ENCODE data around the gene FBXO44. TPM values are rescaled to one million over a fixed set of nuclear protein-coding genes. Genes with fewer than 3 reads are reported as not detected.

The FBXO44 gene
- total RNA-seq, 1 experiment from 2014 or later, result 60.9 TPM

DNA sequence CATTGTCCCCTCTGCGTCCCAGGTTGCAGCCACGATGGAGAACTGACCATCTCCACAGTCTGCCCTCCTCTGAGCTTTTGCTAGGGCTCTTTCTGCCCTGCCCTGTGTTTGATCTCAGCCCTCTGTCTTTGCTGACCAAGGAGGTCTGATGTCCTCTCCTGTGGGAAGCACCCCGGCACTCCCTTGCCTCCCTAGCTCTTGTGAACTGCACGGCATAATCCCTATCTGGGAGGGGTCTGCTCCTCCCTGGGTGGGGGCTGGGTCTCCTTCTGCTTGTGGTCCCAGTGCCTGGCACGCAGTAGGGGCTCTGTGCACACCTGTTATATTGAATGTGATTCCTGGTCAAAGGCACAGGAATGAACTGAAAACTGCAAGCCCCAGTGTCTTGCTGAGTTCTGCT lies 39.2 kb downstream of the FBXO44 start:
- H3K27me3 ChIP-seq (ENCODE audit: insufficient read depth, low read length), result peaks cover 17% of the 10 kb centered on the region; the same call in 1 of the 2 replicates
- no peak overlapping the region for H2AFZ ChIP-seq (ENCODE audit: low read depth, low read length, poor library complexity, severe bottlenecking)
- ATAC-seq, result no peak

More for the DNA sequence above, 39.2 kb downstream of the FBXO44 start:
- Histone ChIP-seq H3K9me2 (ENCODE audit: insufficient read depth) (no peaks in the 10 kb centered on the region), H3K27ac (ENCODE audit: low read depth, low read length) (no peak overlapping the region), H3K4me3 (replicated peaks in 1 of 2; ENCODE audit: low read depth in 1 of 2, low read length in 2 of 2) (no peak overlapping the region), H3K36me3 (ENCODE audit: control insufficient read depth in 1 of 2, insufficient read depth in 2 of 2, low read length in 2 of 2) (no peaks in the 10 kb centered on the region), H3K79me2 (ENCODE audit: insufficient read depth, low read length) (no peaks in the 10 kb centered on the region), H4K20me1 (ENCODE audit: insufficient read depth) (no peaks in the 10 kb centered on the region), H3K4me1 (ENCODE audit: control insufficient read depth in 1 of 2, insufficient read depth in 2 of 2, low read length in 2 of 2) (peaks cover 33 to 47% of the 10 kb centered on the region in 2 experiments), H3K9me3 (ENCODE audit: control insufficient read depth in 1 of 2, insufficient read depth in 1 of 2, low read depth in 1 of 2, low read length in 2 of 2) (no peaks in the 10 kb centered on the region), H3K9ac (ENCODE audit: low read length) (no peak overlapping the region), H3K4me2 (ENCODE audit: low read length) (peak overlapping the region; percentile 67; the same call in 1 of the 2 replicates)
- ChIA-PET CTCF (interaction anchor here (1.3 kb wide), 1 partner anchor 14 kb away, joined by 4 read pairs; no protein-coding TSS in a partner anchor), RAD21 (ENCODE audit: low non-redundant PET in 1 of 2, low total read pairs in 2 of 2, uncharacterized antibody in 2 of 2, unreplicated experiment in 2 of 2) (interaction anchor here in 1 of 2 experiments (1.2 kb wide), 1 partner anchor 17 kb away, joined by 4 read pairs; no protein-coding TSS in a partner anchor), POLR2A (no interaction called here)
- no peak for DNase-seq (ENCODE audit: low read depth, low spot score)
- BruUV-seq (replicated peaks), result no TSS peak
- no peak for TF ChIP-seq ELF1 (IDR thresholded peaks at IDR 0.05; ENCODE audit: borderline replicate concordance, low read depth)
- no peak for TF ChIP-seq JUND (IDR thresholded peaks at IDR 0.05)
- TF ChIP-seq POLR2A (IDR thresholded peaks at IDR 0.05; ENCODE audit: borderline replicate concordance, extremely low read depth, insufficient read depth, insufficient read length), result no peak
- TF ChIP-seq, protein P1, sequence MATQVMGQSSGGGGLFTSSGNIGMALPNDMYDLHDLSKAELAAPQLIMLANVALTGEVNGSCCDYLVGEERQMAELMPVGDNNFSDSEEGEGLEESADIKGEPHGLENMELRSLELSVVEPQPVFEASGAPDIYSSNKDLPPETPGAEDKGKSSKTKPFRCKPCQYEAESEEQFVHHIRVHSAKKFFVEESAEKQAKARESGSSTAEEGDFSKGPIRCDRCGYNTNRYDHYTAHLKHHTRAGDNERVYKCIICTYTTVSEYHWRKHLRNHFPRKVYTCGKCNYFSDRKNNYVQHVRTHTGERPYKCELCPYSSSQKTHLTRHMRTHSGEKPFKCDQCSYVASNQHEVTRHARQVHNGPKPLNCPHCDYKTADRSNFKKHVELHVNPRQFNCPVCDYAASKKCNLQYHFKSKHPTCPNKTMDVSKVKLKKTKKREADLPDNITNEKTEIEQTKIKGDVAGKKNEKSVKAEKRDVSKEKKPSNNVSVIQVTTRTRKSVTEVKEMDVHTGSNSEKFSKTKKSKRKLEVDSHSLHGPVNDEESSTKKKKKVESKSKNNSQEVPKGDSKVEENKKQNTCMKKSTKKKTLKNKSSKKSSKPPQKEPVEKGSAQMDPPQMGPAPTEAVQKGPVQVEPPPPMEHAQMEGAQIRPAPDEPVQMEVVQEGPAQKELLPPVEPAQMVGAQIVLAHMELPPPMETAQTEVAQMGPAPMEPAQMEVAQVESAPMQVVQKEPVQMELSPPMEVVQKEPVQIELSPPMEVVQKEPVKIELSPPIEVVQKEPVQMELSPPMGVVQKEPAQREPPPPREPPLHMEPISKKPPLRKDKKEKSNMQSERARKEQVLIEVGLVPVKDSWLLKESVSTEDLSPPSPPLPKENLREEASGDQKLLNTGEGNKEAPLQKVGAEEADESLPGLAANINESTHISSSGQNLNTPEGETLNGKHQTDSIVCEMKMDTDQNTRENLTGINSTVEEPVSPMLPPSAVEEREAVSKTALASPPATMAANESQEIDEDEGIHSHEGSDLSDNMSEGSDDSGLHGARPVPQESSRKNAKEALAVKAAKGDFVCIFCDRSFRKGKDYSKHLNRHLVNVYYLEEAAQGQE (IDR thresholded peaks at IDR 0.05; ENCODE audit: low read depth), result no peak
- no peak for TF ChIP-seq FOSL1 (IDR thresholded peaks at IDR 0.05; ENCODE audit: low read depth)
- TF ChIP-seq ZNF274 (IDR thresholded peaks at IDR 0.05; ENCODE audit: low read depth, low read length), result no peak
- TF ChIP-seq EZH2phosphoT487 (IDR thresholded peaks at IDR 0.05; ENCODE audit: borderline replicate concordance), result no peak
- TF ChIP-seq RAD21 (IDR thresholded peaks at IDR 0.05; ENCODE audit: low read depth), result no peak
- TF ChIP-seq ATF3 (IDR thresholded peaks at IDR 0.05), result no peak
- TF ChIP-seq ZFX (IDR thresholded peaks at IDR 0.05), result no peak
- TF ChIP-seq POLR2AphosphoS5 (IDR thresholded peaks at IDR 0.05; ENCODE audit: low read depth, low read length), result no peak
- no peak for TF ChIP-seq CEBPB (IDR thresholded peaks at IDR 0.05; ENCODE audit: low read depth)
- TF ChIP-seq, protein P2, sequence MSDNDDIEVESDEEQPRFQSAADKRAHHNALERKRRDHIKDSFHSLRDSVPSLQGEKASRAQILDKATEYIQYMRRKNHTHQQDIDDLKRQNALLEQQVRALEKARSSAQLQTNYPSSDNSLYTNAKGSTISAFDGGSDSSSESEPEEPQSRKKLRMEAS (IDR thresholded peaks at IDR 0.05), result no peak
- no peak for TF ChIP-seq CBX3 (IDR thresholded peaks at IDR 0.05; ENCODE audit: low read depth)
- intact Hi-C loops (cut with micrococcal nuclease), result no loop called here
